ENCODE data around the gene ASAP2.

- TF ChIP-seq CTCF (IDR thresholded peaks at IDR 0.05; ENCODE audit: low read length): no peak
- TF ChIP-seq EZH2 (optimal IDR thresholded peaks at IDR 0.05; ENCODE audit: low read depth, low read length): no peak
These were observed 103.8 kb downstream of the ASAP2 start for GRCh38 chr2:9310377-9310776.
